ENCODE results near the gene GLG1.
"Not testable (repeated sequence)": the region's sequence is repeated elsewhere in the genome, so short reads cannot be mapped to it uniquely, and the experiment has no call there.

GRCh38 chr16:74404148-74404933 is 202.6 kb downstream of the GLG1 start:
- not testable (repeated sequence) for TF ChIP-seq TAF1 (IDR thresholded peaks at IDR 0.05; ENCODE audit: borderline replicate concordance, low read depth, low read length); POLR2A (IDR thresholded peaks at IDR 0.05; ENCODE audit: low read depth, low read length)
